T-helper 1 cell (primary cell): ENCODE measurements around the gene TBC1D22A.

ENCODE experiments used
- DNase-seq, 5 donors: peaks; one replicate each; pipeline ENCODE4 v3.0.0-alpha.2; 2012 to 2020

The TBC1D22A gene

GRCh38 chr22:46862418-46863324, 100.2 kb downstream of the TBC1D22A start:
- DNase-seq: no peak

DNA sequence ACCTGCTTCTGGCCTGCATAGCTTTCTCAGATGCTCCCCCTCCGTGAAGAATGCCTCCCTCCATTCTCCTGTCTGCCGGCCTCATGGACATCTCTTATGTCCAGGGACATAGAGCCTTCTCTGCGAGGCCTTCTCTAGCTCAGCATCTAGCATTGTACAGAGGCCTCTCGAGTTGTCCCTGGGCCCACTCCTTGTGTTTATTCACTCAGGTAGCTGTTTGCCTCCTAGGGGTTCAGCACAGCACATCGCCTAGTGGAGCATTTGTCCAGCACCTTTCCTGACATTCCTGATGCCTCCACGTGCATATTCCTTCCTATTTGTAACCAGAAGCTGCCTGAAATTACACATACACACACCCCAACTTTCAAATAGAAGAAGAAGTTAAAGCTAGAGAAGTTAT, 101.3 kb downstream of the TBC1D22A start:
- DNase-seq: no peak

DNA sequence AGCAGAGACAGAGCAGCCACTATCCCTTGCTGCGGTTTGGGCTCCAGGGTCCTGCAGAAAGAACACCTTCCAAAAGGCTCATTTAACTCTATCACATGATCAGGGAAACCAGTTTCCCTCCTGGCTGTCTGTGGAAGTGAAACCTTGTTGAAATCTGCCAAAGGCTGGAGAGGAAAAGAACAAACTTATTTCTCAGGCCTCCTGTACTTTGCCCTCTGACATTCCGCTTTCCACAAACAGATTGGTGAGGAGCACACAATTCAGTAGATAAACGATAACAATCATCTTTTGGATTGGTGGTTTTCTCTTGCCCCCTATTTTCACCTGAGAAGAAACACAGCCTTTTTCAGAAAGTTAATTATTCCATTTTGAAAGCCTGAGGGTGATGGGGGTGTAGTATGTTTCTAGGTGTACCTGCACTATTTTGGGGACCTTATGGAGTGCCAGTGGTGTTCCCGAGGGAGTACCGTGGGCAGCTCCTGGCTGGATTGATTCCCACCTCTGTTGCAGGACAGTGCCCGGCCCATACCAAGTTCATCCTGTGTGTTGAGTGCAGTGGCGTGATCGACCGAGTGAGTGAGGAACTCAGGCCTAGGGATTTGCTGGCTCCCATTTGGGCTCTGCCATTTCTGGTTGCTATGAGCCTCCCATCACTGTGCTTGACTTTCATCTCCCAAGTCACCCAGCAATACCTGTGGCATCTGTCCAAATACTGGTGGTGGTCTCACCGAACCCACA, 102.0 kb downstream of the TBC1D22A start:
- no peak for DNase-seq

DNA sequence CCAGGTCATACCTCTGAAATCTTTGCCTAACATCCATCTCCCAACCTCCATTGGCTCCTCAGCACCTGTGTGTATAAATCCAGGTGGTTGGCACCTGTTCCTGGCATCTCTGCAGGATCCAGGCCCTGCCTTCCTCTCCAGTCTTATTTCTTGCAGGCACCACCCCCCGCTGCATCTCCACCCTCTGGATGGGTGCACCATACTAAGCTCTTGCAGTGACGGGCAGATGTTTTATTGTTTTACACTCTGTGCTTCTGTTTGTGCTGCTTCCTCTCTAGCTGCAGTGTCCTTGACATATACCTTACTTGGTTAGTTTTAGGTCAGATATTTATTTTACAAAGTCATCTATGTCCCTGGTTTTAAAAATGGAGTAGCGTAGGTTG, 102.6 kb downstream of the TBC1D22A start:
- DNase-seq: no peak

DNA sequence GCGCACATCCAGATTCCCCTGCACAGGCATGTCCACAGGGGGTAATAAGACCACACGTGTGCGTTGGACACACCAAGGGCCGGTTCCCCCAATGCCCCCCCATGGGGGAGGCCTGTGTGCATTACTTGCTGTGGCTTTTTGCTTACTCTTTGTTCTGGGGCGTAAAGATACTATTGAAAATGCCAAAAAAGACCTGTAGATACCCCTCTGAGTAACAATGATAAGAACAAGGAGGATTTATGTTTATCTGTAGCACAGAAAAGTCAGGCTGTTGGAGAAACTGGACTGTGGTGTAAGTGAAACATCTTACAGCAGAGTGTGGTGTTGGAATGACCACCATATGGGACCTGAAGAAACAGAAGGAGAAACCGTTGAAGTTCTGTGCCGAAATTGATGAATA, 103.2 kb downstream of the TBC1D22A start:
- no peak for DNase-seq

DNA sequence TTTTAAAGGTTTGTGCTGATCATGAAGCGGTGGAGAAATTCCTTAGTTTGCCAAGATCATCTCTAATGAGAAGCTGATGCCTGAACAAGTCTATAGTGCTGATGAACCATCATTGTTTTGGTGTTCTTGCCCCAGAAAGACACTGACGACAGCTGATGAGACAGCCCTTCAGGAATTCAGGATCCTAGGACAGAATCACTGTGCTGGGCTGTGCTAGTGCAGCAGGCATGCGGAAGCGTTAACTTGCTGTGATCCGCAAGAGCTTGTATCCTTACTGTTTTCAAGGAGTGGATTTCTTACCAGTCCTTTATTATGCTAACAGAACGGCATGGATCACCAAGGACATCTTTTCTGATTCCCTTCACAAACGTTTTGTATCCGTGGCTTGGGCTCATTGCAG, 104.1 kb downstream of the TBC1D22A start:
- DNase-seq: no peak

- DNase-seq: no peak
Observed at GRCh38 chr22:46867106-46867505, 104.7 kb downstream of the TBC1D22A start.

DNA sequence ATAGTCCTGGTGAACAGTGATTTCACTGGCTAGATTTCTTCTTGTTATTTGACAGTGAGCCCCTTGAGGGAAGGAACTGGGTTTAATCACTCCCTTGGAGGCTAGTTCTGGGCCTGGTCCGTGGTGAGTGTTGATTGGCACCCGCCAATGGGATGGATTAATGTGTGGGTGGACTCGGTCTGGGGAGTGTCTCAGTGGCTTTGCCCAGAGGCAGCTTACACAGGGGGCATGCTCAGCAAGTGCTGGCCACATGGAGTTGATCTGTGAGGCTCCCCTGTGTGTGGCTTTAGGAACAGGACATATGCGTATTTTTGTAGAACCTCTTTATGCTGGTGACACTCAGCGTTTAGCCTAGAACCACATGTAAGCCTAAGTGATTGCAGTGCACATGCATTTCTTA, 106.9 kb downstream of the TBC1D22A start:
- DNase-seq: no peak

DNA sequence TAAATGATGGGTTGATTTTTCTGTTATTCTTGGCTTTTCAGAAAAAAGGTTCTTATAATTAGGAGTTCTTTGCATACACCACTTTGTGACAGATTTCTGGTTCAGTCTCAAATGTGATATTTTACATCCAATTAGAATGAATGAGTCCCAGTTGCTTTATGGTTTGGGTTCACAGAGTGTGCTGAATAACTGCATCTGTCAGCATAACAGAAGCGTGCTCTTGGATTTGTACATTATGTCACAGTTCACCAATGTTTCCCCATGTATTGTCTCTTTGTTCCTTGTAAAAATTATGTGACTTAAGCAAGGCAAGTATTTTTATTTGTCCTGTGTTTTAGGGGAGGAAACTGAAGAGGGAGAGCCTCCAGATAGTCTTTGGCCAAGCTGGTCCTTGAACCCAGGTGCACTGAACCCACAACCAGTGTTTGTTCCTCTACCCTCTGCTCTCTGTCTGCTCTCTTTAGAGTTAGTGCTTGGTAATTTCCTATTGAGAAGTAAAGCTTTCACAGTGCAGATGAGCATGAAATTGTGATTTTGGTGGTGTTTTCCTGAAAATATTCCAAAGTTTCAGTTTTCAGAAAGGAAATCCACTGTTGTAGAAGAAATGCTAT, 107.5 kb downstream of the TBC1D22A start:
- DNase-seq: no peak

- no peak for DNase-seq
Observed at GRCh38 chr22:46871826-46872225, 109.4 kb downstream of the TBC1D22A start.

DNA sequence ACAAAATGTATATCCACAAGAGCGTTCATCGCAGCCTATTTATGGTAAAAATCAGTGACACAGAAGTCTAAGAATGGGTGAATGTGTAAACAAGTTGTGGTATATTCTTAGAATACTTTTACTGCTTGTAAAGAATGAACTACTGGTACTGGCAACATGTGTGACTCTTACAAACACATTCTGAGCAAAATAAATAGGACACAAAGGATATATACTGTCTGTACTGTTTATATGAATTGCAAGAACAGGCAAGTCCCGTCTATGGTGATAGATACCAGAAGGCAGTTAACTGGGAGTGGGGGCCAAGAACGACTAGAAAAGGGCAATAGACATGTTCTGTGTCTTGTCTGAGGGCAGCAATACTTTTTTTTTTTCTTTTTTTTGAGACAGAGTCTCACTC, 112.6 kb downstream of the TBC1D22A start:
- no peak for DNase-seq

- DNase-seq: no peak
Observed at GRCh38 chr22:46876357-46876934, 114.0 kb downstream of the TBC1D22A start.

DNA sequence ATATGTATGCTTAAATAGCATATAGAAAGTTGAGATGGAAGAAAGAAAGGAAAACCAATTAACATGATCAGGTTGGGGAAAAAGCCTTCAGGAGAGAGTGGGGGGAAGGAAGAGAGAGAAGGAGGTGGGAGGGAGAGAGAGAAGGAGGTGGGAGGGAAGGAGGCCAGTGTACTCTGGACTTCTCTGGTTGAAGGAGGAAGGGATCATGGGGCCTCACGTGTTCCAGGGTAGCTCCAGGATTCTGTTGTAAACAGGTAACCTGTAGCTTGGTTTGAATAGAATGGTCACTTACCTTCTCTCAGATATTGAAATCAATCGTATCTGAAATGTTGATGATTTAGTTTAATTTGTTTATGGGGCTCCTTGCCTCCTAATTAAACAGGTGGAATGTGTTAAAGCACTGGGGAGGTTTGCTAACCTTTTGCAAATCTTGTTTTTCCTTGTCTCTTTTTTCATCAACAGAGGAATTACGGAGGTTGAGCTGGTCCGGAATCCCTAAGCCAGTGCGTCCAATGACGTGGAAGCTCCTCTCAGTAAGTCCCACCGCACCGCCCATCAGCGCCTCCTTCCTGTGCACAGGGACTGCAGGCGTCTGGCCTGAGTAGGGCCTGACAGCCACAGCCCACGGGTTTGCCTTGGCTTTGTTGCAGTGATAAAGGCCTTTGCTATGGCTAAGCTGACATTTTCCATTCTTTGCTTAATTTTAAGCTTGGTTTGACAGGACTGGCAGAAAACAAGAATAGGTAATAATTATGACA, 115.9 kb downstream of the TBC1D22A start:
- no peak for DNase-seq

DNA sequence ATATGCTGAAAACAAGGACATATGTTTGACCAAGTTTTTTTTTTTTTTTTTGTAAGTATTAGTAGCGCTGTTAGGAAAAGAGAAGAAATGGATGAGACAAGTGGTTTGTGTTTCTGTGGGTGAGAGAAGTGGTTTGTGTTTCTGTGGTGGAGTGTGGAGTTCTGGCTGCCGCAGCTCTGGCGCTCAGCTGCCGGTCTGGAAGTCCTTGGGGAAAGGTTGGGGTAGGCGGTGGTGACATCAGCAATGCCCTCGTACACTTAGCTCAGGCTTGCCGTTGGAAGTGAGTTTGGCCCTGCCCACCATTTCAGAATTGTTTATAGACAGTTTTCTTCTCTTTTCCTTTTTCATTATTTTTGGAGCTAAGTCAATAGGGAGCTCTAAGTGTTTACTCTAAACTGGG, 116.6 kb downstream of the TBC1D22A start:
- no peak for DNase-seq

DNA sequence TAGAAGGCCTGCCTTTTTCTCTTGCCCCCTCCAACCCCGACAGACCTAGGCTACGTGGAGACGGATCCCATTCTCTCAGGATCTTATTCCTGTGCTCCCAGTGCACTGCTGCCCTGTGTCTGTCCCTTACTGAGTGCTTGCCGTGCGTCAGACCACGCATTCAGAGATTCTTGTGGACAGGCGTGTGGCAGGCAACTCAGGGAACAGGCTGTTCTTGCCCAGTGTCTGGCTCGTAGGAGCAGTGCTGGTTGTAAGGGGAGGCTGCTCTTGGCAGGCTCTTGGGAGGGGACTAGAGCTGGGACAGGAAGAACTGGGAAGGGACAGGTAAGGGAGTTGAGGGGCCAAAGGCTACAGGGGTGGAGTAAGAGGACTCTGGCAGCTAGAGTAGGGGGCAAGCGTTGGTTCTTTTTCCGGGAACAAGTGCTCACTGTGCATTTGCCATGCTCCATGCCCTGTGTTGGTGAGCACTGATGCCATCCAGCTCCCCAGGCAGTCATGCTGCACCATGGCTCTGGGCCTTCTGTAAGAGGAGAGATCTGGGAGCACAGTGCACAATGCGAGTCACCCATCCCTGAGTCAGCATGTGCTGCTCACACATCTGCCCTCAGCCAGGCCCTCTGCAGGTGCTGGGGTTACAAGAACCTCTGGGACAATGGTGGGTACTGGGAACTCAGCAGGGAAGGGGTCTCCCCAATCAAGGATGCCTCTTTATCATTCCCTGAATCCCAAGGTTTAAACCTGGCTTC, 119.1 kb downstream of the TBC1D22A start:
- no peak for DNase-seq

DNA sequence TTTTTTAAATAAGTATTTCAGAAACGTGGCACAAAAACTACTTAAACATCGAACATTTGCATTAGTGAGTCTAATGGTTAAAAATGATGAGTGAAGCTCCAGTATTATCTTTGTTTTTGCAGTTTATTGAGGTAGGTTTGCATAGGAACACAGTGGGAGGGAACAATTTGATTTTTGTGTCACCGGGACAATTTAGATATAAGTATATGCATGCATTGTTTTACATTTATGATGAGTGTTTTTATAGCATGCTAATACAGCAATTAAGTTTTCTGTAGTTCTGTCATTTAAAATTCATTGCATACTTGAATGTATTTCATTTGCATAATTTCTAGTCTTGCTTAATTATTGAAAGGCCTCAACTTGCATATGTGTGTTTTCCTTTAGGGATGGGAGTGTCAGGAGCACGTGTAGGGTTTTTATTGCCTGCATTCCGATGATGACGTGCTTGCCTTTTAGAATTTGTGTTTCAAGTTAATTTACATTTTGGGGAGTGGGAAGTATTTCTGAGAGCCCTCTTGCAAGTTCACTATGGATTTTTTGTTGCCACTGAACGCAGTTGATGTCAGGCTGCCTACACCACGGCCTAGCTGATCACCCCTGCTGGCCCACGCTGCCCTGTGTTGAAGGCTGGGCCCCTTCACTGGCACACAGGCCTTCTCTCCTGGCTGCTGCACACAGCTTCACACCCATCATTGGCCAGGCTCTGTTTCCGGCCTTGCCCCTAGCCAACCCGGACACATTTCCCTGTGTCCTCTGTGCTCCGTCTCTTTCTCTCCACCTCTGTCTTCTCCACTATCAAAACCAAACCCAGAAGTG, 120.9 kb downstream of the TBC1D22A start:
- no peak for DNase-seq

DNA sequence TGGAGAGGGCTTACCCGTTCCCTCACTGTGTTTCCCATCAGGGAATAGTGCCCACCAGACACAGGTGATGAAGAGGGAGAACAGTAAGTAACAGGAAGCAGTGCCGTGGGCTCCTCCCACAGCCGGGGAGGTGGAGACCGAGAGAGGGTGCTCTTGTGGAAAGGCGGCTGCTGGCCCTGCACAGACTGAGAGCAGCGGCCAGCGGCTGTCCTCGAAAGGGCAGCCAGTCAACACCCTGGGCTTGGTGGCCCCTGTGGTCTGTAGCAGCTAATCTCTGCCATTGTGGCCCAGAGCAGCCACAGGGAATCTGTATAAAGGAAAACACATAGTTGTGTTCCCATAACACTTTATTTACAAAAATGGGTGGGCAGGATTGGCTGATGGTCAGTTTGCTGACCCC, 121.9 kb downstream of the TBC1D22A start:
- no peak for DNase-seq

GRCh38 chr22:46887978-46888377, 125.5 kb downstream of the TBC1D22A start:
- no peak for DNase-seq

DNA sequence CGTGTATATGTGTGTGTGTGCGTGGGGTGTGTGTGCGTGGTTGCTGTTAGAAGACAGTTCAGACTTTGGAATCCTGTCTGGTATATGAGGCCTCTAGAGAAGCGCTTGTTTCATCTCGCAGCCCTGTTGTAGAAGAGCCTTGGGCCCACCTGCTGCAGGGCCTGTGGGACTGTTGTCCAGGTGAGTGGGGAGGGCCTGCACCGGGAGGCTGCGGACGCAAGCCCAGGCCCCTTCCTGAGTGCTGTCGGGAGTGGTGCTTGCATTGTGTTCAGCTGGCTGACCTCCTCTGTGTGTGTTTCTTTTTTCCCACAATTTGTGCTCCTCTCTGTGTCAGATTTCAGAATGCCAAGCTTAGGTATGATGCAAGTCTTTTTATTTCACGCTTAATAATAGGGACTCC, 128.4 kb downstream of the TBC1D22A start:
- no peak for DNase-seq

DNA sequence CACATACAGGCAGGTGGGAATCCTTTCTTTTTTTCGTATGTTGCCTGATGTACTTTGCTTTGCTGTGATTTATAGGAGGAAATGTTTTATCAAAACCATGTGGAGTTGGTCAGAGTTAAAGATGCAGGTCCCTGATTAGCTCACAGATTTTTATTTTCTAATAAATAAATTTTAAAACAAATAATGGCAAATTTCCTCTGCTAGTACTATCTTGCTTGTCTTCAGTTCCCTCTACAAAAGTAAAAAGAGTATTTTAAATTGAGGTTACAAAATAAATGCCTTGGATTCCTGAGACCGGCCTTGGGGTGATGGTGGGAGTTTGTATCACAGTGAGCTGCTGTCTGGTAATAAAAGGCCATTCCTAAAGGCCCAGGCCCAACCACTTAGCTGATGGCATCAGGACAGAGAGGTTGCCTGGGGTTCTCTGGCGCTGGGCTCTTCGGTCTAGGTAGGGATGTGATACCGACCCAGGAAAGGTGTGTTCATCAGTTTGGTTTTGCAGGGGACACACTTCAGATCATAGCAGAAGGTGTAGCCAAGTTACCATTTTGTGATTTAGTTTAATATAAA, 129.0 kb downstream of the TBC1D22A start:
- DNase-seq: no peak

DNA sequence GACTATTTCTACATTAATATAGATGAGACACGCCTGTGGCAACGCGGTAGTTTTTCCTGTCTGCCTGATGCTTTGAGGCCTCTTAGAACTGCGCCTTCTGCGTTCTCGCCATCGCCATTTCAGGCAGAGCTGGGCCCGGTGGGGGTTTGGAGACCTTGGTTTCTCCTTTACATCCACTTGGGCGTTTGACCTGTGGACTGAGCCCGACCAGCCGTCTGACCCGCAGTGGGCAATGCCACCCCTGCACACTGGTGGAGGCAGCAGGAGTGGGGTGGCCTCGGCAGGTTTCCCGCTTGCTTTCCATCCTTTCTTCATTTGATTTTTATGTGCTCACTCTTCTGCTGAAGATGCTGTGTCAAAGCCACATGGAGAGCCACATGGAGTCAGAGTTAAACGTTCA, 130.4 kb downstream of the TBC1D22A start:
- DNase-seq: no peak
